Neural cell (in vitro differentiated cells): ENCODE measurements around the gene SPATA31D4. TPM values are rescaled to one million over a fixed set of nuclear protein-coding genes. Genes with fewer than 3 reads are reported as not detected.

Source experiments
- H2AFZ ChIP-seq: fragments of 200-600, 300-800 bp; sonication (generic), shearing (Covaris generic); 2 replicates; pipeline ENCODE4 v1.6.0; 2014; ENCODE audit warnings: low read depth, mild to moderate bottlenecking, antibody characterized with exemption, low read length, moderate library complexity
- H3F3A ChIP-seq: fragments of 200-600 bp; shearing (Covaris generic); 2 replicates; pipeline ENCODE4 v1.6.1; 2016; ENCODE audit warnings: mild to moderate bottlenecking, moderate library complexity, mixed read lengths, antibody characterized with exemption, low read length; ENCODE audit not compliant: insufficient read depth, poor library complexity, severe bottlenecking
- H3K27ac ChIP-seq: fragments of 200-600, 300-800 bp; sonication (generic), shearing (Covaris generic); 2 replicates; pipeline ENCODE4 v1.5.1; 2014; ENCODE audit warnings: mild to moderate bottlenecking, low read length, moderate library complexity
- H3K27me3 ChIP-seq: fragments of 300-800, 200-600 bp; sonication (generic), shearing (Covaris generic); 2 replicates; pipeline ENCODE4 v1.6.0; 2014; ENCODE audit warnings: mild to moderate bottlenecking, low read depth, low read length, moderate library complexity; ENCODE audit not compliant: insufficient read depth
- H3K36me3 ChIP-seq: fragments of 300-800, 200-600 bp; sonication (generic), shearing (Covaris generic); 2 replicates; pipeline ENCODE4 v1.5.1; 2014; ENCODE audit warnings: mild to moderate bottlenecking, antibody characterized with exemption, low read length, moderate library complexity; ENCODE audit not compliant: insufficient read depth
- H3K4me2 ChIP-seq: fragments of 300-800, 200-600 bp; sonication (generic), shearing (Covaris generic); 2 replicates; pipeline ENCODE4 v1.6.0; 2014; ENCODE audit warnings: mild to moderate bottlenecking, low read length
- H3K4me3 ChIP-seq: fragments of 300-800, 200-600 bp; sonication (generic), shearing (Covaris generic); 2 replicates; pipeline ENCODE4 v1.5.1; 2014; ENCODE audit warnings: mild to moderate bottlenecking, low read length, moderate library complexity
- H3K79me2 ChIP-seq: fragments of 200-600 bp; shearing (Covaris generic); replicated peaks from 2 replicates; pipeline ENCODE4 v1.6.0; 2014; ENCODE audit warnings: mild to moderate bottlenecking, low read length, moderate library complexity; ENCODE audit not compliant: insufficient read depth
- H3K9ac ChIP-seq: fragments of 300-800, 200-600 bp; sonication (generic), shearing (Covaris generic); 2 replicates; pipeline ENCODE4 v1.6.1; 2016; ENCODE audit warnings: mild to moderate bottlenecking, low read length, mixed read lengths
- H3K9me2 ChIP-seq: fragments of 200-600 bp; shearing (Covaris generic); 2 replicates; pipeline ENCODE4 v1.6.1; 2016; ENCODE audit warnings: mild to moderate bottlenecking, low read length, mixed read lengths; ENCODE audit not compliant: insufficient read depth
- H3K9me3 ChIP-seq: fragments of 200-600, 300-800 bp; sonication (generic), shearing (Covaris generic); 2 replicates; pipeline ENCODE4 v1.6.1; 2016; ENCODE audit warnings: mild to moderate bottlenecking, mixed run types, low read length, moderate library complexity, mixed read lengths
- H4K20me1 ChIP-seq: fragments of 200-600 bp; shearing (Covaris generic); 2 replicates; pipeline ENCODE4 v1.6.1; 2016; ENCODE audit warnings: mild to moderate bottlenecking, mixed run types; ENCODE audit not compliant: insufficient read depth
- EP300 ChIP-seq: fragments of 450-650 bp; conservative IDR thresholded peaks from 2 replicates; pipeline ENCODE4 v1.6.1; 2014; ENCODE audit warnings: antibody characterized with exemption, mild to moderate bottlenecking, moderate library complexity; ENCODE audit not compliant: poor library complexity, severe bottlenecking
- EZH2 ChIP-seq: fragments of 200-600, 300-800 bp; shearing (Covaris generic), sonication (generic); IDR thresholded peaks from 2 replicates; pipeline ENCODE4 v1.6.1; 2014; ENCODE audit warnings: antibody characterized with exemption, low read length, borderline replicate concordance, mild to moderate bottlenecking; ENCODE audit not compliant: insufficient read depth, poor library complexity, severe bottlenecking
- MXI1 ChIP-seq: fragments of 450-650 bp; conservative IDR thresholded peaks from 2 replicates; pipeline ENCODE4 v1.6.1; 2014; ENCODE audit warnings: antibody characterized with exemption, mild to moderate bottlenecking; ENCODE audit not compliant: poor library complexity, severe bottlenecking
- POLR2AphosphoS5 ChIP-seq: IDR thresholded peaks from 2 replicates; pipeline ENCODE4 v1.6.1; 2012
- RAD21 ChIP-seq: fragments of 450-650 bp; conservative IDR thresholded peaks from 2 replicates; pipeline ENCODE4 v1.6.1; 2014; ENCODE audit warnings: antibody characterized with exemption, mild to moderate bottlenecking, moderate library complexity
- SMC3 ChIP-seq: fragments of 450-650 bp; conservative IDR thresholded peaks from 2 replicates; pipeline ENCODE4 v1.6.1; 2014; ENCODE audit warnings: antibody characterized with exemption, mild to moderate bottlenecking, moderate library complexity; ENCODE audit not compliant: poor library complexity
- TAF1 ChIP-seq: IDR thresholded peaks from 2 replicates; pipeline ENCODE4 v1.6.1; 2012; ENCODE audit warnings: low read depth
- polyA plus RNA-seq: library from polyadenylated mRNA; depleted of rRNA; stranded (reverse); fragments of >200 nt; gene quantifications from 2 replicates; pipeline ENCODE4 v1.2.3, GENCODE V29; 2014
- small RNA-seq, 3 experiments: library from RNA; depleted of rRNA; stranded (forward); fragments of <200 nt; gene quantifications; one replicate each; pipeline ENCODE3, GENCODE V24; 2012
- TF ChIP-seq, protein P1 (sequence below): IDR thresholded peaks from 2 replicates; pipeline ENCODE4 v1.6.1; 2012; ENCODE audit warnings: borderline replicate concordance
- TF ChIP-seq, protein P2 (sequence below): fragments of 450-650 bp; IDR thresholded peaks from 2 replicates; pipeline ENCODE4 v1.5.1; 2014; ENCODE audit warnings: antibody characterized with exemption, mild to moderate bottlenecking, moderate library complexity; ENCODE audit not compliant: poor library complexity, severe bottlenecking

The SPATA31D4 gene
- polyA plus RNA-seq, 1 donor from 2014 or later = not detected

- no peaks in the 10 kb centered on the region for H4K20me1 ChIP-seq
- H3K27me3 ChIP-seq = no peaks in the 10 kb centered on the region
- no peak overlapping the region for H2AFZ ChIP-seq
- no peak overlapping the region for H3K4me2 ChIP-seq
- TF ChIP-seq, protein P1, sequence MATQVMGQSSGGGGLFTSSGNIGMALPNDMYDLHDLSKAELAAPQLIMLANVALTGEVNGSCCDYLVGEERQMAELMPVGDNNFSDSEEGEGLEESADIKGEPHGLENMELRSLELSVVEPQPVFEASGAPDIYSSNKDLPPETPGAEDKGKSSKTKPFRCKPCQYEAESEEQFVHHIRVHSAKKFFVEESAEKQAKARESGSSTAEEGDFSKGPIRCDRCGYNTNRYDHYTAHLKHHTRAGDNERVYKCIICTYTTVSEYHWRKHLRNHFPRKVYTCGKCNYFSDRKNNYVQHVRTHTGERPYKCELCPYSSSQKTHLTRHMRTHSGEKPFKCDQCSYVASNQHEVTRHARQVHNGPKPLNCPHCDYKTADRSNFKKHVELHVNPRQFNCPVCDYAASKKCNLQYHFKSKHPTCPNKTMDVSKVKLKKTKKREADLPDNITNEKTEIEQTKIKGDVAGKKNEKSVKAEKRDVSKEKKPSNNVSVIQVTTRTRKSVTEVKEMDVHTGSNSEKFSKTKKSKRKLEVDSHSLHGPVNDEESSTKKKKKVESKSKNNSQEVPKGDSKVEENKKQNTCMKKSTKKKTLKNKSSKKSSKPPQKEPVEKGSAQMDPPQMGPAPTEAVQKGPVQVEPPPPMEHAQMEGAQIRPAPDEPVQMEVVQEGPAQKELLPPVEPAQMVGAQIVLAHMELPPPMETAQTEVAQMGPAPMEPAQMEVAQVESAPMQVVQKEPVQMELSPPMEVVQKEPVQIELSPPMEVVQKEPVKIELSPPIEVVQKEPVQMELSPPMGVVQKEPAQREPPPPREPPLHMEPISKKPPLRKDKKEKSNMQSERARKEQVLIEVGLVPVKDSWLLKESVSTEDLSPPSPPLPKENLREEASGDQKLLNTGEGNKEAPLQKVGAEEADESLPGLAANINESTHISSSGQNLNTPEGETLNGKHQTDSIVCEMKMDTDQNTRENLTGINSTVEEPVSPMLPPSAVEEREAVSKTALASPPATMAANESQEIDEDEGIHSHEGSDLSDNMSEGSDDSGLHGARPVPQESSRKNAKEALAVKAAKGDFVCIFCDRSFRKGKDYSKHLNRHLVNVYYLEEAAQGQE = no peak
- TF ChIP-seq SMC3 = no peak
- TF ChIP-seq TAF1 = no peak
- TF ChIP-seq, protein P2, sequence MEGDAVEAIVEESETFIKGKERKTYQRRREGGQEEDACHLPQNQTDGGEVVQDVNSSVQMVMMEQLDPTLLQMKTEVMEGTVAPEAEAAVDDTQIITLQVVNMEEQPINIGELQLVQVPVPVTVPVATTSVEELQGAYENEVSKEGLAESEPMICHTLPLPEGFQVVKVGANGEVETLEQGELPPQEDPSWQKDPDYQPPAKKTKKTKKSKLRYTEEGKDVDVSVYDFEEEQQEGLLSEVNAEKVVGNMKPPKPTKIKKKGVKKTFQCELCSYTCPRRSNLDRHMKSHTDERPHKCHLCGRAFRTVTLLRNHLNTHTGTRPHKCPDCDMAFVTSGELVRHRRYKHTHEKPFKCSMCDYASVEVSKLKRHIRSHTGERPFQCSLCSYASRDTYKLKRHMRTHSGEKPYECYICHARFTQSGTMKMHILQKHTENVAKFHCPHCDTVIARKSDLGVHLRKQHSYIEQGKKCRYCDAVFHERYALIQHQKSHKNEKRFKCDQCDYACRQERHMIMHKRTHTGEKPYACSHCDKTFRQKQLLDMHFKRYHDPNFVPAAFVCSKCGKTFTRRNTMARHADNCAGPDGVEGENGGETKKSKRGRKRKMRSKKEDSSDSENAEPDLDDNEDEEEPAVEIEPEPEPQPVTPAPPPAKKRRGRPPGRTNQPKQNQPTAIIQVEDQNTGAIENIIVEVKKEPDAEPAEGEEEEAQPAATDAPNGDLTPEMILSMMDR = no peak
- no peak for TF ChIP-seq MXI1
- no peak for TF ChIP-seq POLR2AphosphoS5
- no peak for TF ChIP-seq EP300
- TF ChIP-seq EZH2 = no peak
- TF ChIP-seq RAD21 = no peak
- H3K79me2 ChIP-seq = no peaks in the 10 kb centered on the region
- no peak overlapping the region for H3K4me3 ChIP-seq
- H3K36me3 ChIP-seq = no peaks in the 10 kb centered on the region
- H3K27ac ChIP-seq = no peak overlapping the region
- H3K9me2 ChIP-seq = no peaks in the 10 kb centered on the region
- no peak overlapping the region for H3K9ac ChIP-seq
- no peaks in the 10 kb centered on the region for H3K9me3 ChIP-seq
- no peaks in the 10 kb centered on the region for H3F3A ChIP-seq
Measured at GRCh38 chr9:81981883-81982282, 53.7 kb downstream of the SPATA31D4 start.

Small RNA genes lying within 50 kb of the gene (small RNA-seq; reads per million reads assigned to genes)
- gene RF00189 (0.08 to 1.3 (median 0.48) reads per million in 3 experiments), gene RNA5SP287 (0 reads per million in 3 experiments)

Other genes with a start within 250 kb of the SPATA31D4 start
- gene TLE1, start 238.9 kb upstream of the SPATA31D4 start, polyA plus RNA-seq = 93.0 and 93.6 TPM in 2 replicates
- not detected in 2 replicates for gene SPATA31D3, start 15.1 kb downstream of the SPATA31D4 start, polyA plus RNA-seq
- gene SPATA31D1, start 60.3 kb downstream of the SPATA31D4 start, polyA plus RNA-seq = not detected in 2 replicates